Gastroesophageal sphincter (tissue), 4 donors: ENCODE results near the gene ANKRD66. TPM values are rescaled to one million over a fixed set of nuclear protein-coding genes. Genes with fewer than 3 reads are reported as not detected.

Source experiments
- ATAC-seq: fragments of 150-250 bp; one replicate; pipeline ENCODE4 v1.9.1; 2016; ENCODE audit warnings: mild to moderate bottlenecking, moderate library complexity
- H3K27ac ChIP-seq, 4 donors: fragments of 200-600 bp; sonication (generic) in 3 of 4; 1 replicate in 3 of 4; 2 replicates in 1 of 4; pipeline ENCODE4 v1.5.1; 2016 to 2019
- H3K27me3 ChIP-seq: fragments of 200-600 bp; sonication (generic); one replicate; pipeline ENCODE4 v1.5.1; 2019
- H3K36me3 ChIP-seq, 2 donors: fragments of 200-600 bp; sonication (generic); one replicate each; pipeline ENCODE4 v1.5.1; 2019; ENCODE audit warnings: control low read depth in 1 of 2
- H3K4me1 ChIP-seq, 3 donors: fragments of 200-600 bp; sonication (generic); 1 replicate in 2 of 3; 2 replicates in 1 of 3; pipeline ENCODE4 v1.5.1; 2016 to 2019; ENCODE audit warnings: control low read depth in 2 of 3
- H3K4me3 ChIP-seq, 2 donors: fragments of 200-600 bp; sonication (generic); one replicate each; pipeline ENCODE4 v1.5.1; 2019; ENCODE audit warnings: mild to moderate bottlenecking in 1 of 2, moderate library complexity in 1 of 2
- H3K9me3 ChIP-seq, 3 donors: fragments of 200-600 bp; sonication (generic); one replicate each; pipeline ENCODE4 v1.5.1; 2017 to 2019; ENCODE audit warnings: control low read depth in 2 of 3
- EP300 ChIP-seq: sonication (generic); formaldehyde crosslinking; IDR thresholded peaks from one replicate; pipeline ENCODE4 v1.6.1; 2017; ENCODE audit warnings: antibody characterized with exemption, mild to moderate bottlenecking
- POLR2A ChIP-seq, 2 donors: fragments of 450-650 bp; IDR thresholded peaks; one replicate each; pipeline ENCODE4 v1.6.1; 2017; ENCODE audit warnings: antibody characterized with exemption in 2 of 2, mild to moderate bottlenecking in 2 of 2, moderate library complexity in 1 of 2
- POLR2AphosphoS5 ChIP-seq: sonication (generic); formaldehyde crosslinking; IDR thresholded peaks from one replicate; pipeline ENCODE4 v1.6.1; 2017; ENCODE audit warnings: antibody characterized with exemption
- WGBS, 2 donors: methylation state at CpG; one replicate each; pipeline ENCODE4 v1.1.5; 2018; ENCODE audit warnings: low coverage in 1 of 2; 5-methylcytosine and 5-hydroxymethylcytosine counted together
- total RNA-seq, 4 donors: library from RNA; depleted of rRNA; stranded (reverse); fragments of >200 nt; gene quantifications; one replicate each; pipeline ENCODE4 v1.1.0, GENCODE V29; 2016
- TF ChIP-seq, protein P1 (sequence below), 4 experiments: fragments of 200-600 bp in 2 of 4; fragments of 450-650 bp in 2 of 4; sonication (generic) in 1 of 4; IDR thresholded peaks; one replicate each; pipeline ENCODE4 v1.5.1; 2017 to 2019; ENCODE audit warnings: antibody characterized with exemption in 4 of 4, mild to moderate bottlenecking in 2 of 4, moderate library complexity in 2 of 4

The ANKRD66 gene
- total RNA-seq, 4 donors from 2014 or later = 0.15 TPM; not detected in 3

DNA sequence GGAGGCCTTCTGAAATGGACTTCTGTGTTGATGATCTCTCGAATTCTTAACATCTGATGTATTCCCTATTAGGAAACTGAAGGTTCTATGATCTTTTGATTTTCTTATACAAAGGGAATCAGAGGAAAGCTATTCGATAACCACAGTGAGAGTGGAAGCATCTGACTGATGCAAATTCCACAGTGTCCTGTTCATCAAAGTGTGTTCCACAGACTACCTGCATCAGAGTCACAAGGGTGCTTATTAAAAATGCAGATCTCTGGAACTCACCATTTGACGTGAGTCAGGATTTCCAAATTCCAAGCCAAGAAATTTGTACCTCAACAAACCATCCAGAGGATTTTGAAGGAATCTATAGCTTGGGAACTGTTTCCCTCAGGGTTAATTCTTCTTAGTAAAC, 42.1 kb downstream of the ANKRD66 start:
- no peak for ATAC-seq
- H3K27ac ChIP-seq = no peak overlapping the region
- H3K36me3 ChIP-seq = no peaks in the 10 kb centered on the region
- no peaks in the 10 kb centered on the region for H3K4me1 ChIP-seq
- H3K27me3 ChIP-seq = no peaks in the 10 kb centered on the region
- 88 to 100% methylated on average over 2 of the region's 3 CpGs for WGBS, 2 donors
- no peaks in the 10 kb centered on the region for H3K9me3 ChIP-seq
- TF ChIP-seq POLR2AphosphoS5 (no peak), POLR2A (IDR thresholded peaks at IDR 0.05) (no peak), EP300 (no peak)
- TF ChIP-seq, protein P1, sequence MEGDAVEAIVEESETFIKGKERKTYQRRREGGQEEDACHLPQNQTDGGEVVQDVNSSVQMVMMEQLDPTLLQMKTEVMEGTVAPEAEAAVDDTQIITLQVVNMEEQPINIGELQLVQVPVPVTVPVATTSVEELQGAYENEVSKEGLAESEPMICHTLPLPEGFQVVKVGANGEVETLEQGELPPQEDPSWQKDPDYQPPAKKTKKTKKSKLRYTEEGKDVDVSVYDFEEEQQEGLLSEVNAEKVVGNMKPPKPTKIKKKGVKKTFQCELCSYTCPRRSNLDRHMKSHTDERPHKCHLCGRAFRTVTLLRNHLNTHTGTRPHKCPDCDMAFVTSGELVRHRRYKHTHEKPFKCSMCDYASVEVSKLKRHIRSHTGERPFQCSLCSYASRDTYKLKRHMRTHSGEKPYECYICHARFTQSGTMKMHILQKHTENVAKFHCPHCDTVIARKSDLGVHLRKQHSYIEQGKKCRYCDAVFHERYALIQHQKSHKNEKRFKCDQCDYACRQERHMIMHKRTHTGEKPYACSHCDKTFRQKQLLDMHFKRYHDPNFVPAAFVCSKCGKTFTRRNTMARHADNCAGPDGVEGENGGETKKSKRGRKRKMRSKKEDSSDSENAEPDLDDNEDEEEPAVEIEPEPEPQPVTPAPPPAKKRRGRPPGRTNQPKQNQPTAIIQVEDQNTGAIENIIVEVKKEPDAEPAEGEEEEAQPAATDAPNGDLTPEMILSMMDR (IDR thresholded peaks at IDR 0.05) = no peak
- no peak overlapping the region for H3K4me3 ChIP-seq

DNA sequence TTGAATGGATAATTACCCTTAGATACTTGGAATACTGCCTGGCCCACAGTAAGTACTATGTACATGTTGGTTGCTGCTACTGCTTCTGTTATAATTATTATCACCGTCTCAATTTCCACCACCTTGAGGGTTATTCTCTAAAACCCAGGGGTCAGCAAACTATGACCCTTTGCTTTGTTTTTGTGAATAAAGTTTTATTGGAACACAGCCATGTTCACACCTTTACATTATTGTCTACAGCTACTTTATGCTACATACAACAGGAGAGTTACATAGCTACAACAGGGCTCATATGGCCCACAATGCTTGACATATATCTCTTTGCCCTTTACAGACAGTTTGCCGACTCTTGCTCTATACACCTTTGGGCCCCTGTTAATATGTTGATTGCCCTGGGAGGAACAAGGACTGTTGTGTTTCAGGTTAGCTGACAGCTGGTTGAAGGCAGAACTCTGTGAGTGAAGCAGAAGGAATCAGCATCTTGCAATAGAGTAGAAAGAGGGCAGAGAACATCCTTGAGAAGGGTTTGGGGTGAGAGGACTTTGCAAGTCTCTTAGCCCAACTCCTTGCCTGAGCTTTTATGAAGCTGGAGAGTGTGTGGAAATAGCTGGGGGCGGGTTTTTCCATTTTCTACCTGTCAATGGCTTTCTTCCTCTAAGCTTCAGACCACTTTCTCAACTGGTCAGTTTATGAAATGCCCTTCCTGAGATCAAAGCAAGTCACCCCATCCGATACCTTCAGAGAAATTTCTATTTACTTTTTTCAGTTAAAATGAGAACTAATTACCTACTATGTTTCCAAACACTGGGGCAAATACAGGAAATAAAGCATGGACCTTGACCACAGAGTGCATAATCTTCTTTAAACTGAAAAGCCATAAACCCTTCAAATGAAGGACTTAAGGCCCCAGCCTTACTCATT, 43.0 kb downstream of the ANKRD66 start:
- Histone ChIP-seq H3K36me3 (no peaks in the 10 kb centered on the region), H3K27me3 (no peaks in the 10 kb centered on the region), H3K4me3 (no peak overlapping the region), H3K4me1 (no peaks in the 10 kb centered on the region), H3K27ac (no peak overlapping the region), H3K9me3 (no peaks in the 10 kb centered on the region)
- no peak for ATAC-seq
- TF ChIP-seq EP300 (no peak), POLR2AphosphoS5 (no peak), POLR2A (IDR thresholded peaks at IDR 0.05) (no peak)
- TF ChIP-seq, protein P1 (IDR thresholded peaks at IDR 0.05) = no peak
- 73 to 81% methylated on average over 3 to 4 of the region's 4 CpGs for WGBS, 2 donors

DNA sequence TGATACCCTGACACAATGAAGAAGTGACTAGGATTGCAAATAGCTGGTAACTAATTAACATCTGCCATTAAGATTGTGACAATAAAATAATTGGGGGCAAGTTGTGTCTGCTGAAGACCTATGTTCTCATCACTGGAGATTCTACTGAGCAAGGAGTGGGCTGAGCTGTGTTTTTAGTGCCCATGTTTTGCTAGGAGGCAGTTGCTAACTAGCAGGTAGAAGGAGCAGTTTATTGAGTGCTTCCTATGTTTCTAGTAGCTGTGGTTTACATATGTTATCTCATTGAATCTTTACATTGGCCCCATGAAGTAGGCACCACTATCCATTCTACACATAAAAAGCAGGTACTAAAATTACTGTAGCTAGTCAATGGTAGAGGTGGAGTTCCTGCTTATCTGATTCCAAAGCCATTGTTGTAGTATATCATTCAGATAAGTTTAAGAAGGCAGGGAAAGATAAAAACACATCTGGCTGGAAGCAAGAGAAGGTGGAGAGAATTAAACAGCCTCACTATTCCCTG, 43.7 kb downstream of the ANKRD66 start:
- no peaks in the 10 kb centered on the region for H3K27me3 ChIP-seq
- TF ChIP-seq POLR2AphosphoS5 (no peak), EP300 (no peak), POLR2A (IDR thresholded peaks at IDR 0.05) (no peak)
- TF ChIP-seq, protein P1 (IDR thresholded peaks at IDR 0.05) = no peak
- H3K4me1 ChIP-seq = no peaks in the 10 kb centered on the region
- H3K9me3 ChIP-seq = no peaks in the 10 kb centered on the region
- H3K27ac ChIP-seq = no peak overlapping the region
- no peak overlapping the region for H3K4me3 ChIP-seq
- ATAC-seq = no peak
- H3K36me3 ChIP-seq = no peaks in the 10 kb centered on the region

DNA sequence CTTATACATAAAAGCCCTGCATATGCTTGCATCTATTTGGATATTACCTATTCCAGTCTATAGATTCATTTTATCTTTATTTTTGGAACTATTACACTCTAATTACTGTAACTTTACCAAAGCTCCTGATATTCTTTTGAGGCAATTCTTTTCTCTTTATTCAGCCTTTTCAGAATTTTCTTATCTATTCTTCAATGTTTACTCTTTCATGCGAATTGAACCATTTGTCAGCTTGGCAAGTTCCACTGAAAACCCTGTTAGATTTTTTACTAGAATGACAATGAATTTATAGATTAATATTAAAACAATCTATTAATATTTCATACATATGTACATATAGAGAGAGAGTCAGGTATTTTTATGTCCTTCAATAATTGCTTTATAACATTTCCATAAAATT, 45.9 kb downstream of the ANKRD66 start:
- no peak for TF ChIP-seq POLR2A (IDR thresholded peaks at IDR 0.05)
- TF ChIP-seq, protein P1 (IDR thresholded peaks at IDR 0.05) = no peak
- no peak for TF ChIP-seq EP300
- TF ChIP-seq POLR2AphosphoS5 = no peak
- H3K4me3 ChIP-seq = no peak overlapping the region
- 17 to 50% methylated on average over 1 of the region's 1 CpG for WGBS, 2 donors
- H3K9me3 ChIP-seq = no peaks in the 10 kb centered on the region
- H3K36me3 ChIP-seq = no peaks in the 10 kb centered on the region
- H3K27ac ChIP-seq = no peak overlapping the region
- no peaks in the 10 kb centered on the region for H3K27me3 ChIP-seq
- no peak for ATAC-seq
- H3K4me1 ChIP-seq = no peaks in the 10 kb centered on the region

DNA sequence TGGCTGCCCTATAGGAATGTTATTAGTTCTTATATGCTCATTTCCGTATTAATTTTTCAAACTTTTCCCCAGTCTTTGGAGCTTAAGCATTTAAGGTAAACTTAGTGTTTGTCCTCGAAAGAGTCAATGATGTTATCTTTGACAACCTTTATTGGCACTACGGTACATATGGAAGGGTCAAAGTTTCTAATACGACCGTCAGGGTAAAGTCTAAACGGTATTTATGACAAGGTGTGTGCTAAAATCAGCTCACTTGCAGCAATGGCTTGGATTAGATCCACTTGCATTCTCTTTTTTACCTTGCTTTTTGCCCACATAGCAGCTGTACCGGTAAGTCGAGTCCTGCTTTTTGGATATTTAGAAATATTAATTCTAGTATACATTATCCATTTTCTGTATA, 46.4 kb downstream of the ANKRD66 start, which contains the start of gene MEP1A:
Gene MEP1A (plus strand): TSS at position 252 of the 400 bp plus-strand sequence. CDS start 10 bp downstream, at position 262.
- Histone ChIP-seq H3K9me3 (no peaks in the 10 kb centered on the region), H3K27me3 (no peaks in the 10 kb centered on the region), H3K4me3 (no peak within 1 kb of the TSS), H3K27ac (no peak within 1 kb of the TSS), H3K36me3 (no peaks in the 10 kb centered on the region), H3K4me1 (no peaks in the 10 kb centered on the region)
- TF ChIP-seq EP300 (no peak), POLR2A (IDR thresholded peaks at IDR 0.05) (no peak)
- TF ChIP-seq, protein P1 (IDR thresholded peaks at IDR 0.05) = no peak
- 76 to 85% methylated on average over 7 to 8 of the region's 8 CpGs for whole genome bisulfite sequencing, 2 donors
- no peak for ATAC-seq
